Stomach (tissue), 4 donors: ENCODE data around the gene SEPTIN2.

ENCODE experiments used
- EP300 ChIP-seq: sonication (generic); formaldehyde crosslinking; IDR thresholded peaks from one replicate; pipeline ENCODE4 v1.6.1; 2017; ENCODE audit warnings: antibody characterized with exemption
- TF ChIP-seq, protein P1 (sequence below), 7 experiments: fragments of 450-650 bp in 4 of 7; fragments of 200-600 bp in 3 of 7; sonication (generic) in 3 of 7; IDR thresholded peaks; one replicate each; pipeline ENCODE4 v1.5.1; 2016 to 2019; ENCODE audit warnings: antibody characterized with exemption in 7 of 7, control low read depth in 2 of 7, mild to moderate bottlenecking in 1 of 7

DNA sequence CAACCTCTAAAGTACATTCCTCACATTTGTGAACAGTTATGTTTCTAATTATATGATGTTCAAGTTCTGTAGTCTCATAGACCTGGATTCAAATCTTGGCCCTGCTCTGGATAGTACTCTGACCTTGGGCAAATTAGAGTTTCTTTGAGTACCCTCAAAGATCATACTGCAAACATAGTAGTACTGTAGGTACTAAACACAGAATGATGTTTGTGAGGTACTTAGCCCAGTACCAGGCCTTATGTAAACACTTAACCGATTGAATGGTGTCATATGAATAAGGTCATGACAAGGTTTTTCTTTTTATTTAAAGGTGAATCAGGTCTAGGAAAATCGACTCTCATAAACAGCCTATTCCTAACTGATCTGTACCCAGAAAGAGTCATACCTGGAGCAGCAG is 19.1 kb downstream of the SEPTIN2 start:
- TF ChIP-seq EP300, result no peak
- TF ChIP-seq, protein P1, sequence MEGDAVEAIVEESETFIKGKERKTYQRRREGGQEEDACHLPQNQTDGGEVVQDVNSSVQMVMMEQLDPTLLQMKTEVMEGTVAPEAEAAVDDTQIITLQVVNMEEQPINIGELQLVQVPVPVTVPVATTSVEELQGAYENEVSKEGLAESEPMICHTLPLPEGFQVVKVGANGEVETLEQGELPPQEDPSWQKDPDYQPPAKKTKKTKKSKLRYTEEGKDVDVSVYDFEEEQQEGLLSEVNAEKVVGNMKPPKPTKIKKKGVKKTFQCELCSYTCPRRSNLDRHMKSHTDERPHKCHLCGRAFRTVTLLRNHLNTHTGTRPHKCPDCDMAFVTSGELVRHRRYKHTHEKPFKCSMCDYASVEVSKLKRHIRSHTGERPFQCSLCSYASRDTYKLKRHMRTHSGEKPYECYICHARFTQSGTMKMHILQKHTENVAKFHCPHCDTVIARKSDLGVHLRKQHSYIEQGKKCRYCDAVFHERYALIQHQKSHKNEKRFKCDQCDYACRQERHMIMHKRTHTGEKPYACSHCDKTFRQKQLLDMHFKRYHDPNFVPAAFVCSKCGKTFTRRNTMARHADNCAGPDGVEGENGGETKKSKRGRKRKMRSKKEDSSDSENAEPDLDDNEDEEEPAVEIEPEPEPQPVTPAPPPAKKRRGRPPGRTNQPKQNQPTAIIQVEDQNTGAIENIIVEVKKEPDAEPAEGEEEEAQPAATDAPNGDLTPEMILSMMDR (IDR thresholded peaks at IDR 0.05), result no peak
